Upper lobe of left lung (tissue), 4 donors: ENCODE results near the gene TCERG1L.

Source experiments
- CTCF ChIP-seq, 6 experiments: fragments of 450-650 bp in 4 of 6; fragments of 200-600 bp in 2 of 6; sonication (generic) in 2 of 6; IDR thresholded peaks; one replicate each; pipeline ENCODE4 v1.5.1; 2016 to 2019; ENCODE audit warnings: antibody characterized with exemption in 6 of 6
- EP300 ChIP-seq, 4 donors: sonication (generic); formaldehyde crosslinking; IDR thresholded peaks; one replicate each; pipeline ENCODE4 v1.5.1; 2017; ENCODE audit warnings: antibody characterized with exemption in 4 of 4, control low read depth in 2 of 4
- POLR2AphosphoS5 ChIP-seq, 2 donors: sonication (generic); formaldehyde crosslinking; IDR thresholded peaks; one replicate each; pipeline ENCODE4 v1.5.1; 2017; ENCODE audit warnings: antibody characterized with exemption in 2 of 2

- no peak for TF ChIP-seq CTCF (IDR thresholded peaks at IDR 0.05)
- no peak for TF ChIP-seq POLR2AphosphoS5 (IDR thresholded peaks at IDR 0.05)
- no peak for TF ChIP-seq EP300 (IDR thresholded peaks at IDR 0.05)
Observed at GRCh38 chr10:131216681-131217230, 94.8 kb downstream of the TCERG1L start.
